Activated B cell treated with CpG ODN at 0.5 μM for 24 hours (primary cell): ENCODE measurements around the gene LHFPL6. TPM values are rescaled to one million over a fixed set of nuclear protein-coding genes. Genes with fewer than 3 reads are reported as not detected.

ENCODE experiments used
- ATAC-seq: fragments of 200-7000 bp; cut with Tn5 transposase; one replicate; pipeline ENCODE4 v1.10.0; 2021; ENCODE audit warnings: low read depth, mild to moderate bottlenecking, moderate library complexity
- CTCF ChIA-PET: fragments of 350-600 bp; sonication (Branson Sonifier 250); formaldehyde crosslinking; loops from one replicate; lab custom pipeline; 2021; ENCODE audit warnings: antibody characterized with exemption; lab: Charles Lee
- POLR2A ChIA-PET: fragments of 350-600 bp; sonication (Branson Sonifier 250); formaldehyde crosslinking; loops from one replicate; lab custom pipeline; 2021; ENCODE audit warnings: antibody characterized with exemption; lab: Charles Lee
- DNase-seq: peaks from one replicate; pipeline ENCODE4 v3.0.0; 2022
- H3K27ac Mint-ChIP-seq: one replicate; pipeline ENCODE4 v1.8.0; 2020; ENCODE audit warnings: mixed read lengths
- H3K27me3 Mint-ChIP-seq: one replicate; pipeline ENCODE4 v1.8.0; 2021; ENCODE audit warnings: mixed read lengths
- H3K36me3 Mint-ChIP-seq: one replicate; pipeline ENCODE4 v1.8.0; 2021; ENCODE audit warnings: low read depth, mixed read lengths
- H3K4me1 Mint-ChIP-seq: one replicate; pipeline ENCODE4 v1.8.0; 2021; ENCODE audit warnings: mixed read lengths
- H3K4me3 Mint-ChIP-seq: one replicate; pipeline ENCODE4 v1.8.0; 2020; ENCODE audit warnings: mild to moderate bottlenecking, mixed read lengths
- H3K9me3 Mint-ChIP-seq: one replicate; pipeline ENCODE4 v1.8.0; 2020; ENCODE audit warnings: mixed read lengths
- intact Hi-C: fragments of 100-400 bp; cut with micrococcal nuclease; formaldehyde crosslinking; loops from one replicate; pipeline ENCODE4 v1.15.1; 2024
- total RNA-seq: library from RNA; stranded (reverse); gene quantifications from 2 replicates; pipeline ENCODE4 v1.2.3, GENCODE V29; 2022
- TF ChIP-seq, protein P1 (sequence below): fragments of 200-600 bp; IDR thresholded peaks from one replicate; pipeline ENCODE4 v1.8.0; 2022; ENCODE audit warnings: antibody characterized with exemption, mild to moderate bottlenecking

The LHFPL6 gene
- total RNA-seq, 1 donor from 2014 or later, result 0.13 TPM

DNA sequence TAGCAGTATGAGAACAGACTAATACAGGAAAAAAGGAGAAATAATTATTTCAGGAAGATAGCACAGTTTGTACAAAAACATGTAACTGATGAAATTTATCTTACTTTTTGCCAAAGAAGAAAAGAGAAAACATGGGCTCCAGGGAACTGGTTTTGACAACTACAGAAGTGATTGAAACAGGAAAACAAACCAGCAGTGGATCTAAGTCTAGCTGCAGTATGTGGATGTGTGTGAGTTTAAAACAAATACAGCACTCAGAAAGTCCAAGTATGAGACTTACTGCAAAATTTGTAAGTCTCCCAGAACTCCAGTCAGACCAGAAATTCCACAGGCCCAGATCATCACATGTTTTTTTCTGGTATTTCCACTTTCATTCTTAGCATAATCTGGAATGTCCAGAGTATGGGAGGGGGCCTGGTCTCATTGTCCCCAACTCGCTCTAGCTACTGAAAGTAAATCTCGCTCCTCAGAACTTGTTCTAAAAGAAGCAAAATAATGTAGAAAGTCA, 305.3 kb downstream of the LHFPL6 start:
- CTCF ChIA-PET, result no interaction called here

DNA sequence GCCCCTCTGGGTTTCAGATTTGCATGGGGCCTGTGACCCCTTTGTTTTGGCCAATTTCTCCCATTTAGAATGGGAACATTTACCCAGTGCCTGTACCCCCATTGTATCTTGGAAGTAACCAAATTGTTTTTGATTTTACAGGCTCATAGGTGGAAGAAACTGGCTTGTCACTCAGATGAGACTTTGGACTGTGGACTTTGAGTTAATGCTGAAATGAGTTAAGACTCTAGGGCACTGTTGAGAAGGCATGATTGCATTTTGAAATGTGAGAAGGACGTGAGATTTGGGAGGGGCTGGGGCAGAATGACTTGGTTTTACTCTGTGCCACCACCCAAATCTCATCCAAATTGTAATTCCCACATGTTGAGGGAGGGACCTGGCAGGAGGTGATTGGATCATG, 306.0 kb downstream of the LHFPL6 start:
- CTCF ChIA-PET, result no interaction called here
- no peaks in the 10 kb centered on the region for H3K27me3 Mint-ChIP-seq

More for the DNA sequence above, 305.3 kb downstream of the LHFPL6 start:
- intact Hi-C loops, result no loop called here
- H3K9me3 Mint-ChIP-seq, result peaks cover 9% of the 10 kb centered on the region
- no peak overlapping the region for H3K4me3 Mint-ChIP-seq
- no peaks in the 10 kb centered on the region for H3K36me3 Mint-ChIP-seq
- DNase-seq (no peak), ATAC-seq (no peak)
- H3K27me3 Mint-ChIP-seq, result no peaks in the 10 kb centered on the region
- TF ChIP-seq, protein P1, sequence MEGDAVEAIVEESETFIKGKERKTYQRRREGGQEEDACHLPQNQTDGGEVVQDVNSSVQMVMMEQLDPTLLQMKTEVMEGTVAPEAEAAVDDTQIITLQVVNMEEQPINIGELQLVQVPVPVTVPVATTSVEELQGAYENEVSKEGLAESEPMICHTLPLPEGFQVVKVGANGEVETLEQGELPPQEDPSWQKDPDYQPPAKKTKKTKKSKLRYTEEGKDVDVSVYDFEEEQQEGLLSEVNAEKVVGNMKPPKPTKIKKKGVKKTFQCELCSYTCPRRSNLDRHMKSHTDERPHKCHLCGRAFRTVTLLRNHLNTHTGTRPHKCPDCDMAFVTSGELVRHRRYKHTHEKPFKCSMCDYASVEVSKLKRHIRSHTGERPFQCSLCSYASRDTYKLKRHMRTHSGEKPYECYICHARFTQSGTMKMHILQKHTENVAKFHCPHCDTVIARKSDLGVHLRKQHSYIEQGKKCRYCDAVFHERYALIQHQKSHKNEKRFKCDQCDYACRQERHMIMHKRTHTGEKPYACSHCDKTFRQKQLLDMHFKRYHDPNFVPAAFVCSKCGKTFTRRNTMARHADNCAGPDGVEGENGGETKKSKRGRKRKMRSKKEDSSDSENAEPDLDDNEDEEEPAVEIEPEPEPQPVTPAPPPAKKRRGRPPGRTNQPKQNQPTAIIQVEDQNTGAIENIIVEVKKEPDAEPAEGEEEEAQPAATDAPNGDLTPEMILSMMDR, result no peak
- no peaks in the 10 kb centered on the region for H3K4me1 Mint-ChIP-seq
- no peak overlapping the region for H3K27ac Mint-ChIP-seq
- POLR2A ChIA-PET, result no interaction called here

DNA sequence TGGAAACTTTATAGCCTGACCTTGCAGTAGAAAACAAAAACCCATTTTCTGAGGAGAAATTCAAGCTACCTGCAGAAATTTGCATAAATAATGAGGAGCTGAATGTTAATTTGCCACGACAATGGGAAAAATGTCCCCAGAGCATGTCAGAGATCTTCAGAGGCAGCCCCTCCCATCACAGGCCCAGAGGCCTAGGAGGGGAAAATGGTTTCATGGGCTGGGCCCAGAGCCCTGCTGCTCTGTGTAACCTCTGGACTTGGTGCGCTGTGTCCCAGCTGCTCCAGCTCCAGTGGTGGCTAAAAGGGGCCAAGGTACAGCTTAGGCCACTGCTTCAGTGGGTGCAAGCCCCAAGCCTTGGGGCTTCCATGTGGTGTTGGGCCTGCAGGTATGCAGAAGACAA, 306.8 kb downstream of the LHFPL6 start:
- no peaks in the 10 kb centered on the region for H3K27me3 Mint-ChIP-seq
- H3K27ac Mint-ChIP-seq, result no peak overlapping the region
- peaks cover 14% of the 10 kb centered on the region for H3K9me3 Mint-ChIP-seq
- DNase-seq, result no peak
- no peaks in the 10 kb centered on the region for H3K4me1 Mint-ChIP-seq
- ChIA-PET CTCF (no interaction called here), POLR2A (no interaction called here)
- TF ChIP-seq, protein P1, result no peak
- H3K4me3 Mint-ChIP-seq, result no peak overlapping the region
- no peaks in the 10 kb centered on the region for H3K36me3 Mint-ChIP-seq
- intact Hi-C loops, result no loop called here
- ATAC-seq, result no peak

More for the DNA sequence above, 306.0 kb downstream of the LHFPL6 start:
- Mint-ChIP-seq H3K4me1 (no peaks in the 10 kb centered on the region), H3K9me3 (peaks cover 13% of the 10 kb centered on the region), H3K4me3 (no peak overlapping the region), H3K27ac (no peak overlapping the region), H3K36me3 (no peaks in the 10 kb centered on the region)
- TF ChIP-seq, protein P1, result no peak
- DNase-seq (no peak), ATAC-seq (no peak)
- intact Hi-C loops, result no loop called here
- POLR2A ChIA-PET, result no interaction called here

Other genes with a start within 250 kb of the LHFPL6 start
- 28.9 and 29.6 TPM in 2 replicates for gene COG6, start 52.5 kb upstream of the LHFPL6 start, total RNA-seq